ENCODE data around the gene LAMTOR3.

Gene LAMTOR3

GRCh38 chr4:99894161-99894997, at the start of gene LAMTOR3:
TSS of gene LAMTOR3 (minus strand) at chr4:99894427. CDS start at chr4:99893963, 464 bp downstream.
- peak; percentile 84 for DNase-seq

GRCh38 chr4:99938243-99938753, 44.1 kb upstream of the LAMTOR3 start:
- no peak for DNase-seq

GRCh38 chr4:99934891-99935290, 40.7 kb upstream of the LAMTOR3 start:
- DNase-seq = no peak

GRCh38 chr4:99927566-99927965, 33.3 kb upstream of the LAMTOR3 start:
- DNase-seq = no peak

GRCh38 chr4:99921174-99921573, 26.9 kb upstream of the LAMTOR3 start:
- no peak for DNase-seq

GRCh38 chr4:99918656-99919055, 24.4 kb upstream of the LAMTOR3 start:
- DNase-seq = no peak

DNA sequence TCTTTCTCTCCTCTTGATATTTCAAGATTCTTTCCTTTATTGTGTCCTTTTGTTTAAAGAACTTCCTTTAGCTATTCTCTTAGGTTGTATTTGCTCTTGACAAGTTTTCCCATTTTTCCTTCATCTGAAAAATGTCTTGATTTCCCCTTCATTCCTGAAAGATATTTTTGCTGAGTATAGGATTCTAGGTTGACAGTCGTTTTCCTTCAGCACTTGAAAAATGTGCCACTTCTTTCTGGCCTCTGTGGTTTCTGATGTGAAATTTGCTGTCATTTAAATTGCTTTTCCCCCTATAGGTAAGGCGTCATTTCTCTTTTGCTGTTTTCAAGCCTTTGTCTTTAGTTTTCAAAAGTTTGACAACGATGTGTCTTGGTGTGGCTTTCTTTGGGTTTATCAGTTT, 23.3 kb upstream of the LAMTOR3 start:
- no peak for DNase-seq

- no peak for DNase-seq
Observed at GRCh38 chr4:99915449-99915848, 21.2 kb upstream of the LAMTOR3 start.

DNA sequence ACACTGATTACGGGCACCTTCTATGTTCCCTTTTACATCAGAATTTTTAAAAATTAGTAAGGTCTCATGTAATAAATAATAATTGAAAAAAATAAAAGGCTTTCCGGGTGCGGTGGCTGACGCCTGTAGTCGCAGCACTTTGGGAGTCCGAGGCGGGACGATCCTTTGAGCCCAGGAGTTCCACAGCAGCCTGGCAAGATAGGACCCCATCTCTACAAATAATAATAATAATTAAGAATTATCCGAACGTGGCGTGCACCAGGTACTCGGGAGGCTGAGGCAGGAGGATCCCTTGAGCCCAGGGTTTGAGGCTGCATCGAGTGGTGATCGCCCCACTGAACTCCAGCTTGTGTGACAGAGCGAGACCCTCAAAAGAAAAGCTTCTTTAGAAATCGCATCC, 771 bp upstream of the LAMTOR3 start:
- no peak for DNase-seq

- no peak for DNase-seq
Observed at GRCh38 chr4:99893839-99894160, 427 bp downstream of the LAMTOR3 start.

GRCh38 chr4:99893029-99893428, 1.2 kb downstream of the LAMTOR3 start:
- no peak for DNase-seq

GRCh38 chr4:99891351-99891750, 2.9 kb downstream of the LAMTOR3 start:
- no peak for DNase-seq

GRCh38 chr4:99887837-99888236, 6.4 kb downstream of the LAMTOR3 start:
- no peak for DNase-seq

GRCh38 chr4:99886146-99886545, 8.1 kb downstream of the LAMTOR3 start:
- DNase-seq = no peak

- no peak for DNase-seq
Observed at GRCh38 chr4:99885687-99886086, 8.5 kb downstream of the LAMTOR3 start.

DNA sequence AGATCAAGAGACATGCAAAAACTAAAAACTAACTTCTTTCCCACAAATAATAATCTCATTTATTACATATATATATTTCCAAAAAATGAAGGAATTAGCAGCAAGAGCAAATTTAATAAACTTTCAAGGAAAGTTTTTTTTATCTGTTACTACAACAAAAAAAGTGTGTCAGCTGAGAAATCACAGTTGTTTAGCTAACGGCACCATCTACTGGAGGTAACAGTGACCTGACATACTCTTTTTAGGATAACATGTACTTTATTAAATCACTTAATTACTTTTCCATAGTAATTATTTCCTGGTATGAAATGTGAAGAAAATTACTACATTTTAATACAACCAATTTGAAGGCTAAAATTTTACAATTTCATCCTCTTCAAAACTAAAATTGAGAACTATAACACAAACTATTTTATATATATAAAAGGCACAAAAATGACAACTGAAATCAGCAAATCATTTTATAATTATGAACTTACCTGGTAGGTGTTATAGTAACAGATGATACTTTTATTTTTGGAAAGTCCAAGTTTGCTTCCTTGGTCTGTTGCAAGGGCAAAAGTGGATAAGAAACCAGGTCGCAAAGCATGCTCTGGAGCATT, 9.1 kb downstream of the LAMTOR3 start:
- DNase-seq = no peak

- no peak for DNase-seq
Observed at GRCh38 chr4:99879458-99879857, 14.8 kb downstream of the LAMTOR3 start.

DNA sequence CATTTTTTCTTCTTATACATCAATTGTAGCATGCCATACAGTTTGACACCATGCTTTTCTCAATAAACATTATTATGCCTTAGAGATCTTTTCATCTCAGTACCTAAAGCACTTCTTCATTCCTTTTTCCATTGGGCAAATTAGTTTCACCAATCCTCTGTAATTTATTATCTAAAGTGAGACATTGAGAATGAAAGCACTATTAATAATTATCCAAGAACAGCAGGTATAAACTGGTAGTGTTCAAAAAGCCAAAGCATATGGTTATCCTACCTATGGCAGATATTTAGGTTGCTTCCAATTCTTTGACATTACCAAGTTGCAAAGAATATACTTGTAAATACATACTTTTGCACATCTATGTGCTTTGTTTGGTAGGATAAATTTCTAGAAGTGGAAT, 15.6 kb downstream of the LAMTOR3 start:
- no peak for DNase-seq

- DNase-seq = no peak
Observed at GRCh38 chr4:99876946-99877345, 17.3 kb downstream of the LAMTOR3 start.

- no peak for DNase-seq
Observed at GRCh38 chr4:99875071-99875470, 19.2 kb downstream of the LAMTOR3 start.

- DNase-seq = no peak
Observed at GRCh38 chr4:99872570-99872969, 21.7 kb downstream of the LAMTOR3 start.

DNA sequence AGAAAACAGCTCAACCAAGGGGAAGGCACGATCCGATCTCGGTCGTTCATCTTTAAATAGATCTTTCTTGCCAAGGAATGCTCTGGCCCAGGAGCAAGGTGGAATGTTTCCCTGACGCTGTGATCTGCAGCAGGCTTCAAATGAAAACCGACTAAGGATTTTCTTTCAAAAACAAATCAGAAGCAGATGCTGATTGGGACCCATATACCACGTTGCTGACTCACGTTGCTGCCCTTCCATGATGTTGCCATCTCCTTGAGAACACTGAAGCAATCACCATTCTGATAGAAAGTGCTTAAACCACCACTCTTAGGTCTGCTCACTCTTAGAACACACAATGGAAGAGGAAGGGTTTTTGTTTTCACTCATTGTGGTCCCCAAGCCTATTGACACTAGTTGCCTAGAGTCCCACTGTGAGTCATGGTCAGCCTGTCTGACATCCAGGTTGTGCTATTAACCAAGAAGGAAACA, 26.1 kb downstream of the LAMTOR3 start:
- DNase-seq = no peak

GRCh38 chr4:99863804-99864203, 30.4 kb downstream of the LAMTOR3 start:
- DNase-seq = no peak

- DNase-seq = no peak
Observed at GRCh38 chr4:99861120-99861905, 32.9 kb downstream of the LAMTOR3 start.
